HepG2 (cell line): Measurements from ENCODE around the gene NKD1. TPM values are rescaled to one million over a fixed set of nuclear protein-coding genes. Genes with fewer than 3 reads are reported as not detected.

Experiments
- CBFB ChIP-seq: sonication (generic); formaldehyde crosslinking; IDR thresholded peaks from 2 replicates; pipeline ENCODE4 v1.4.0; 2020; ENCODE audit warnings: missing genetic modification reagents
- CCAR2 ChIP-seq: fragments of 200-400 bp; formaldehyde crosslinking; optimal IDR thresholded peaks from 2 replicates; pipeline ENCODE3; 2018; ENCODE audit warnings: low read depth, mild to moderate bottlenecking, low read length, moderate library complexity
- CENPBD1 ChIP-seq: sonication (generic); formaldehyde crosslinking; IDR thresholded peaks from 2 replicates; pipeline ENCODE4 v1.8.0; 2022; ENCODE audit warnings: missing genetic modification reagents, low read depth, mild to moderate bottlenecking, borderline replicate concordance
- DNMT3B ChIP-seq: conservative IDR thresholded peaks from 2 replicates; pipeline ENCODE4 v1.6.1; 2016; ENCODE audit warnings: missing biosample characterization, control low read depth
- DPF2 ChIP-seq: sonication (generic); formaldehyde crosslinking; IDR thresholded peaks from 2 replicates; pipeline ENCODE4 v1.4.0; 2020; ENCODE audit warnings: mild to moderate bottlenecking, low read depth, missing genetic modification reagents, borderline replicate concordance
- E2F1 ChIP-seq: sonication (generic); formaldehyde crosslinking; IDR thresholded peaks from 2 replicates; pipeline ENCODE4 v1.5.0; 2020; ENCODE audit warnings: missing genetic modification reagents
- ETV6 ChIP-seq: sonication (generic); formaldehyde crosslinking; conservative IDR thresholded peaks from 2 replicates; pipeline ENCODE4 v1.4.0; 2020; ENCODE audit warnings: missing genetic modification reagents
- HDAC1 ChIP-seq: sonication (generic); formaldehyde crosslinking; IDR thresholded peaks from 2 replicates; pipeline ENCODE4 v1.5.1; 2020; ENCODE audit warnings: mild to moderate bottlenecking, missing genetic modification reagents
- JUND ChIP-seq: sonication (generic); formaldehyde crosslinking; IDR thresholded peaks from 2 replicates; pipeline ENCODE4 v1.8.0; 2022; ENCODE audit warnings: mild to moderate bottlenecking, missing genetic modification reagents
- KDM1A ChIP-seq: IDR thresholded peaks from 2 replicates; pipeline ENCODE4 v1.6.1; 2016; ENCODE audit warnings: missing compliant biosample characterization
- KMT2B ChIP-seq: IDR thresholded peaks from 2 replicates; pipeline ENCODE4 v1.6.1; 2016; ENCODE audit warnings: missing genetic modification reagents, missing compliant biosample characterization
- MXD4 ChIP-seq: IDR thresholded peaks from 2 replicates; pipeline ENCODE4 v1.6.1; 2016; ENCODE audit warnings: mild to moderate bottlenecking, missing biosample characterization, missing genetic modification reagents
- NFYB ChIP-seq: sonication (generic); formaldehyde crosslinking; IDR thresholded peaks from 2 replicates; pipeline ENCODE4 v1.4.0; 2020; ENCODE audit warnings: missing genetic modification reagents
- RAD51 ChIP-seq: fragments of 450-650 bp; IDR thresholded peaks from 2 replicates; pipeline ENCODE4 v1.6.1; 2016; ENCODE audit warnings: borderline replicate concordance
- REPIN1 ChIP-seq: sonication (generic); formaldehyde crosslinking; IDR thresholded peaks from 2 replicates; pipeline ENCODE4 v1.8.0; 2022; ENCODE audit warnings: missing genetic modification reagents, low read depth, mild to moderate bottlenecking, borderline replicate concordance
- SP4 ChIP-seq: sonication (generic); formaldehyde crosslinking; IDR thresholded peaks from 2 replicates; pipeline ENCODE4 v1.8.1; 2023; ENCODE audit warnings: mild to moderate bottlenecking, missing genetic modification reagents
- TFDP1 ChIP-seq: IDR thresholded peaks from 2 replicates; pipeline ENCODE4 v1.6.1; 2016; ENCODE audit warnings: missing compliant biosample characterization, missing genetic modification reagents, borderline replicate concordance
- TFE3 ChIP-seq: IDR thresholded peaks from 2 replicates; pipeline ENCODE4 v1.6.1; 2016
- ZNF10 ChIP-seq: sonication (generic); formaldehyde crosslinking; IDR thresholded peaks from 2 replicates; pipeline ENCODE4 v1.4.0; 2020; ENCODE audit warnings: mild to moderate bottlenecking, low read depth, missing genetic modification reagents, borderline replicate concordance
- ZNF263 ChIP-seq: sonication (generic); formaldehyde crosslinking; IDR thresholded peaks from 2 replicates; pipeline ENCODE4 v1.4.0; 2020; ENCODE audit warnings: missing genetic modification reagents
- ZNF547 ChIP-seq: sonication (generic); formaldehyde crosslinking; IDR thresholded peaks from 2 replicates; pipeline ENCODE4 v1.5.1; 2020; ENCODE audit warnings: mild to moderate bottlenecking, missing genetic modification reagents
- ZNF816 ChIP-seq: sonication (generic); formaldehyde crosslinking; IDR thresholded peaks from 2 replicates; pipeline ENCODE4 v1.8.0; 2022; ENCODE audit warnings: missing genetic modification reagents, mild to moderate bottlenecking, borderline replicate concordance
- polyA plus RNA-seq, 8 experiments: library from polyadenylated mRNA; depleted of rRNA in 3 of 8; stranded (reverse) in 7 of 8; unstranded in 1 of 8; fragments of >200 nt; fragmentation: Illumina TruSeq in 4 of 8; extraction: Trizol in 4 of 8; gene quantifications; 2 replicates each; pipeline versions ENCODE4 v1.2.1 to v1.2.3, GENCODE V29; 2011 to 2016; ENCODE audit warnings: low read depth in 4 of 8, missing spikeins in 1 of 8, mixed read lengths in 1 of 8; ENCODE audit not compliant: insufficient read depth in 1 of 8
- total RNA-seq, 5 experiments: library from RNA; depleted of rRNA; stranded (reverse); fragments of >200 nt; fragmentation: Illumina TruSeq; extraction: Trizol; gene quantifications; 2 replicates each; pipeline ENCODE4 v1.2.3, GENCODE V29; 2016; ENCODE audit warnings: low read depth in 1 of 5

The NKD1 gene
- total and polyA plus RNA-seq, 2 of the 13 experiments (the other 11 are each of a cell fraction or from before 2014, with no cell fraction given): 70.4 to 121 TPM

- TF ChIP-seq MXD4 (no peak), RAD51 (no peak), HDAC1 (peak; percentile 28; the same call in 1 of the 2 replicates), CCAR2 (no peak), ZNF547 (no peak), JUND (CRISPR knock-in tag) (0 out of 2 replicates have a peak, but pooled peaks have one; percentile 11), SP4 (CRISPR knock-in tag) (no peak), CBFB (CRISPR knock-in tag) (no peak), REPIN1 (CRISPR knock-in tag) (no peak), DPF2 (CRISPR knock-in tag) (no peak), CENPBD1 (no peak), KMT2B (no peak), ZNF10 (CRISPR knock-in tag) (no peak), ZNF263 (CRISPR knock-in tag) (no peak), KDM1A (CRISPR knock-in tag) (peak; percentile 95; the same call in 1 of the 2 replicates), NFYB (CRISPR knock-in tag) (no peak), DNMT3B (no peak), E2F1 (CRISPR knock-in tag) (no peak), ZNF816 (CRISPR knock-in tag) (no peak), TFE3 (no peak), TFDP1 (CRISPR knock-in tag) (no peak), ETV6 (CRISPR knock-in tag) (no peak)
These were observed 10.5 kb upstream of the NKD1 start (continued) for GRCh38 chr16:50537533-50538290.
